ENCODE results near the gene TGM3.

DNA sequence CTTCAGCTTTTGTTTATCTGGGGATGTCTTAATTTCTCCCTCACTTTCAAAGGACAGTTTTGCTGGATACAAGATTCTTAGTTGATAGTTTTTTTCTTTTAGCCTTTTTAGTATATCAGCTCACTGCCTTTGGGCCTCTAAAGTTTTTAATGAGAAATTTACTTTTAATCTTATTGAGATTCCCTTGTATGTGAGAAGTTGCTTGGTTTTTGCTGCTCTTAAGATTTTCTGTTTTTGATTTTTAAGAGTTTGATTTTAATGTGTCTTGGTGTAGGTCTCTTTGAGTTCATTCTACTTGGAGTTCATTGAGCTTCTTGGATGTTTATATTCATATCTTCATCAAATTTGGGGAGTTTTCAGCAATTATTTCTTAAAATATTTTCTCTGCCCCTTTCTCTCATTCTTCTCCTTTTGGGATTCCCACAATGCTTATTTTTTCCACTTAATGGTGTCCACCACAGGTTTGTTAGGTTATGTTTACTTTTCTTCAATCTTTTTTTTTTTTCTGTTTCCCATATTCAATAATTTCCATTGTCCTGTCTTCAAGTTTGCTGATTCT lies 65.3 kb downstream of the TGM3 start:
- TF ChIP-seq, protein P1, sequence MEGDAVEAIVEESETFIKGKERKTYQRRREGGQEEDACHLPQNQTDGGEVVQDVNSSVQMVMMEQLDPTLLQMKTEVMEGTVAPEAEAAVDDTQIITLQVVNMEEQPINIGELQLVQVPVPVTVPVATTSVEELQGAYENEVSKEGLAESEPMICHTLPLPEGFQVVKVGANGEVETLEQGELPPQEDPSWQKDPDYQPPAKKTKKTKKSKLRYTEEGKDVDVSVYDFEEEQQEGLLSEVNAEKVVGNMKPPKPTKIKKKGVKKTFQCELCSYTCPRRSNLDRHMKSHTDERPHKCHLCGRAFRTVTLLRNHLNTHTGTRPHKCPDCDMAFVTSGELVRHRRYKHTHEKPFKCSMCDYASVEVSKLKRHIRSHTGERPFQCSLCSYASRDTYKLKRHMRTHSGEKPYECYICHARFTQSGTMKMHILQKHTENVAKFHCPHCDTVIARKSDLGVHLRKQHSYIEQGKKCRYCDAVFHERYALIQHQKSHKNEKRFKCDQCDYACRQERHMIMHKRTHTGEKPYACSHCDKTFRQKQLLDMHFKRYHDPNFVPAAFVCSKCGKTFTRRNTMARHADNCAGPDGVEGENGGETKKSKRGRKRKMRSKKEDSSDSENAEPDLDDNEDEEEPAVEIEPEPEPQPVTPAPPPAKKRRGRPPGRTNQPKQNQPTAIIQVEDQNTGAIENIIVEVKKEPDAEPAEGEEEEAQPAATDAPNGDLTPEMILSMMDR (IDR thresholded peaks at IDR 0.05): no peak
- no peak for TF ChIP-seq POLR2A (IDR thresholded peaks at IDR 0.05)

Data from lower leg skin (tissue), 3 donors.